HG03565 (cell line): ENCODE data around the gene DPYSL5.
"Not testable (repeated sequence)": the region's sequence is repeated elsewhere in the genome, so short reads cannot be mapped to it uniquely, and the experiment has no call there.

Experiments used
- ATAC-seq: cut with Tn5 transposase; IDR thresholded peaks from one replicate; pipeline ENCODE4 v1.9.1; 2021; ENCODE audit warnings: mild to moderate bottlenecking, moderate library complexity; ENCODE audit not compliant: unreplicated experiment

Gene DPYSL5

GRCh38 chr2:26899500-26900164 is 51.7 kb downstream of the DPYSL5 start:
- ATAC-seq: no peak

- no peak for ATAC-seq
These were observed 52.9 kb downstream of the DPYSL5 start for GRCh38 chr2:26900831-26901321.

- no peak for ATAC-seq
These were observed 53.6 kb downstream of the DPYSL5 start for GRCh38 chr2:26901326-26902183.

- ATAC-seq: no peak
These were observed 55.7 kb downstream of the DPYSL5 start for GRCh38 chr2:26903676-26904075.

GRCh38 chr2:26904839-26905238 is 56.9 kb downstream of the DPYSL5 start:
- no peak for ATAC-seq

GRCh38 chr2:26905341-26906198 is 57.6 kb downstream of the DPYSL5 start:
- ATAC-seq: no peak

GRCh38 chr2:26907416-26907815 is 59.5 kb downstream of the DPYSL5 start:
- no peak for ATAC-seq

- no peak for ATAC-seq
These were observed 62.2 kb downstream of the DPYSL5 start for GRCh38 chr2:26910176-26910575.

GRCh38 chr2:26911911-26912861 is 64.3 kb downstream of the DPYSL5 start:
- ATAC-seq: no peak

- ATAC-seq: no peak
These were observed 65.7 kb downstream of the DPYSL5 start for GRCh38 chr2:26913606-26913998.

- ATAC-seq: no peak
These were observed 66.2 kb downstream of the DPYSL5 start for GRCh38 chr2:26913999-26914658.

- no peak for ATAC-seq
These were observed 66.9 kb downstream of the DPYSL5 start for GRCh38 chr2:26914659-26915310.

- ATAC-seq: no peak
These were observed 67.4 kb downstream of the DPYSL5 start for GRCh38 chr2:26915316-26915715.

GRCh38 chr2:26916128-26916692 is 68.3 kb downstream of the DPYSL5 start:
- ATAC-seq: no peak

GRCh38 chr2:26917135-26917836 is 69.4 kb downstream of the DPYSL5 start:
- ATAC-seq: no peak

- ATAC-seq: no peak
These were observed 73.4 kb downstream of the DPYSL5 start for GRCh38 chr2:26921323-26921722.

GRCh38 chr2:26922405-26923188 is 74.7 kb downstream of the DPYSL5 start:
- ATAC-seq: no peak

GRCh38 chr2:26923189-26923466 is 75.2 kb downstream of the DPYSL5 start:
- not testable (repeated sequence) for ATAC-seq
